AG04450 (cell line): ENCODE results near the gene C10orf90. TPM values are rescaled to one million over a fixed set of nuclear protein-coding genes. Genes with fewer than 3 reads are reported as not detected.

ENCODE experiments used
- CTCF ChIA-PET: fragments of 300-600, 350-600 bp; formaldehyde crosslinking; extraction: SDS; loops from one replicate; lab custom pipeline; 2022; ENCODE audit warnings: antibody characterized with exemption, inconsistent platforms; lab: Charles Lee
- POLR2A ChIA-PET: fragments of 350-600 bp; formaldehyde crosslinking; extraction: SDS; loops from one replicate; lab custom pipeline; 2021; ENCODE audit warnings: antibody characterized with exemption, inconsistent platforms; lab: Yijun Ruan, JAX
- DNase-seq: peaks from one replicate; pipeline ENCODE4 v3.0.0-alpha.2; 2011; ENCODE audit warnings: low read depth, low spot score
- H3K27ac ChIP-seq: one replicate; pipeline ENCODE4 v1.5.1; 2012; ENCODE audit warnings: low read depth, low read length, control low read depth
- H3K27me3 ChIP-seq: one replicate; pipeline ENCODE4 v1.6.0; 2012; ENCODE audit warnings: low read length; ENCODE audit not compliant: control insufficient read depth, insufficient read depth
- H3K4me3 ChIP-seq: 2 replicates; pipeline ENCODE4 v1.5.1; 2011; ENCODE audit warnings: mild to moderate bottlenecking, low read depth, low read length, control low read depth
- H3K9me3 ChIP-seq: 2 replicates; pipeline ENCODE4 v1.5.1; 2012; ENCODE audit warnings: low read length; ENCODE audit not compliant: control insufficient read depth, insufficient read depth
- polyA plus RNA-seq: library from polyadenylated mRNA; depleted of rRNA; stranded (reverse); fragments of >200 nt; gene quantifications from 2 replicates; pipeline ENCODE4 v1.2.3, GENCODE V29; 2011
- TF ChIP-seq, protein P1 (sequence below): IDR thresholded peaks from 2 replicates; pipeline ENCODE4 v1.5.1; 2011; ENCODE audit warnings: low read depth, low read length, control low read depth, inconsistent platforms

Gene C10orf90
- polyA plus RNA-seq, 1 experiment = 0.10 TPM

DNA sequence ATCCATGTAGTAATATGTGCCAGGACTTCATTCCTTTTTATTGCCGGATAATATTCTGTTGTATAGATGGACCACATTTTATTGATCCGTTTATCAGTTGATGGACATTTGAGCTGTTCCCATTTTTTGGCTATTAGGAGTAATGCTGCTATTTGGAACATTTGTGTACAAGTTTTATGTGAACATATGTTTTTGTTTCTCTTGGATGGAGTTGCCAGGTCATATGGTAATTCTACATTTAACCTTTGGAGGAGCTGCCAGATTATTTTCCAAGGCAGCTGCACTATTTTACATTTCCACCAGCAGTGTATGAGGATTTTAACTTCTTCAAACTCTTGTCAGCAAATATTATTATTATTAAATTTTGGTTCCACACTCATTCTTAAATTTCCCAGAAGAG is 59.2 kb downstream of the C10orf90 start:
- Histone ChIP-seq H3K27ac (no peak overlapping the region), H3K4me3 (no peak overlapping the region), H3K27me3 (peaks cover 3% of the 10 kb centered on the region), H3K9me3 (no peaks in the 10 kb centered on the region)
- POLR2A ChIA-PET = no interaction called here
- no peak for DNase-seq
- TF ChIP-seq, protein P1, sequence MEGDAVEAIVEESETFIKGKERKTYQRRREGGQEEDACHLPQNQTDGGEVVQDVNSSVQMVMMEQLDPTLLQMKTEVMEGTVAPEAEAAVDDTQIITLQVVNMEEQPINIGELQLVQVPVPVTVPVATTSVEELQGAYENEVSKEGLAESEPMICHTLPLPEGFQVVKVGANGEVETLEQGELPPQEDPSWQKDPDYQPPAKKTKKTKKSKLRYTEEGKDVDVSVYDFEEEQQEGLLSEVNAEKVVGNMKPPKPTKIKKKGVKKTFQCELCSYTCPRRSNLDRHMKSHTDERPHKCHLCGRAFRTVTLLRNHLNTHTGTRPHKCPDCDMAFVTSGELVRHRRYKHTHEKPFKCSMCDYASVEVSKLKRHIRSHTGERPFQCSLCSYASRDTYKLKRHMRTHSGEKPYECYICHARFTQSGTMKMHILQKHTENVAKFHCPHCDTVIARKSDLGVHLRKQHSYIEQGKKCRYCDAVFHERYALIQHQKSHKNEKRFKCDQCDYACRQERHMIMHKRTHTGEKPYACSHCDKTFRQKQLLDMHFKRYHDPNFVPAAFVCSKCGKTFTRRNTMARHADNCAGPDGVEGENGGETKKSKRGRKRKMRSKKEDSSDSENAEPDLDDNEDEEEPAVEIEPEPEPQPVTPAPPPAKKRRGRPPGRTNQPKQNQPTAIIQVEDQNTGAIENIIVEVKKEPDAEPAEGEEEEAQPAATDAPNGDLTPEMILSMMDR = no peak
- CTCF ChIA-PET = no interaction called here

DNA sequence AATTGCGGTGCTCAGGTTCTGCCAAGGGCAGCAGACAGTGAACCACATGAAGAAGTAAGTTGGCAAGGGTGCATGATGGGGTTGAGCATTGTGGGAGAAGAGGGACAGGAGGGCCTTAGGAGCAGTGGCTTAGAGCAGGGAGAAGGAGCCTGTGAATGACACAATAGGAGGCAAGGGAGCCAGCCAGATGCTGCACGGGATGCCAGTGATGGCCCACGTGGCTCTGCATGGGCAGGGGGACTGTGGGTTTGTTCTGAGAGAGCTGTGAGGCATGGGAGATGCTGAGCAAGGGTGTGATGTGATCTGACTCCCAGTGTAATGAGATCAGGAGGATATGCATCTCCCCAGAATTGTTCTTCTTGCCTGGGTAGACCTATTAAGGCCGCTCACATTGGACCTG is 60.9 kb downstream of the C10orf90 start:
- ChIA-PET CTCF (no interaction called here), POLR2A (no interaction called here)
- no peak overlapping the region for H3K27ac ChIP-seq
- H3K4me3 ChIP-seq = no peak overlapping the region
- TF ChIP-seq, protein P1 = no peak
- no peaks in the 10 kb centered on the region for H3K9me3 ChIP-seq
- no peak for DNase-seq
- H3K27me3 ChIP-seq = no peaks in the 10 kb centered on the region

DNA sequence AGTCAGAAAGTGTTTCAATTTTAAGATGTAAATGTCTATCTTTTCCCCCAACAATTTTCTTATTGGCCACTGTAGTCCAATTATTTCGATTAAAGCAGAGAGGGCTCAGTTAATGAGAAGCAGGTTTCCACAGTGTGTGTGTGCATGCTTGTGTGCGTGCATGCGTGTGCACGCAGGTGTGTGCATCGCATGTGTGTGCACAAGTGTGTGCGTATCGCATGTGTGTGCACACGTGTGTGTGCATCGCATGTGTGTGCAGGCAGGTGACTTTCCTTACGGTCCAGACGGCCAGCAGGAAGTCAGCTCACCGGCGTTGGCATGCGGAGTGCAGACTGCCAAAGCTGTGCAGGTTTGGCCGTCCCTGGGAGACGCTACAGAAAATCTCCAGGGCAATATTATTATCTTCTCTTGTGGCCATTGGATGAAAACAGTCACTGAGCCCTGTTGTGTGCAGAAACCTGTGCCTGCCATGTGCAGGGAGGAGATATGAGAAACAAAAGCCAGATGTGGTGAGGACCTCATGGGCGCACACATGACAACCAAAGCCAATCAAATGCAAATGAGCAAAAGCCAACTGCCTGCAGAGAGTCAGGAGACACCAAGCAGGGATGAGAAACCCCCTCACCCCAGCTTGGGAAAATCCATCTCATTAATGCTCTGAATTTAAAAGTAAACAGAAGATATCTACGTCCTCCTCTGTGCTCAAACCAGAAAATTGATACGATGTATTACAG is 70.4 kb downstream of the C10orf90 start:
- ChIA-PET CTCF (interaction anchor here (0.6 to 2.9 kb wide), 3 partner anchors 8 to 666 kb away, joined by 3 to 22 read pairs (median 3); no protein-coding TSS in a partner anchor), POLR2A (no interaction called here)
- Histone ChIP-seq H3K4me3 (no peak overlapping the region), H3K27ac (no peak overlapping the region), H3K9me3 (no peaks in the 10 kb centered on the region), H3K27me3 (no peaks in the 10 kb centered on the region)
- TF ChIP-seq, protein P1 = no peak
- no peak for DNase-seq

DNA sequence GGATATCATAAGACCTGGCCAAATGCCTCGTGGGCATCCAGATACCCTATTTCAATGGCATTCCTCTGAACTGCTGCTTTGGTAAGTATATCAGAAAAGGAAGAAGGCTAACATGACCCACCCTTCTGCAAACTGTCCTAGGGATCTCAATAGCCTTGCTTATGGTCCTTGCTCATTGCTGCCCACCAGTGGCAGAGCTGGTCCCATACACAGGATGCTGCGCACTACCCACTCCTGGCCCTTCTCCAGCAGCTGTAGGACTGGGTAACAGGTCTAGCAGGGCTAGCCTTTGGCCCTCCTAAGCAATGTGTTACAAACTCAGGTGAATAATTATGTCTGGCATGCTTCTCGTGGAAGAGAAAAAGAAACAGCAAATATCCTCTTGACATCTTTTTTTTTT is 72.5 kb downstream of the C10orf90 start:
- H3K27me3 ChIP-seq = no peaks in the 10 kb centered on the region
- no peak for DNase-seq
- no peaks in the 10 kb centered on the region for H3K9me3 ChIP-seq
- H3K27ac ChIP-seq = no peak overlapping the region
- POLR2A ChIA-PET = interaction anchor here (0.6 kb wide), 1 partner anchor 314 kb away, joined by 4 read pairs; no protein-coding TSS in a partner anchor
- TF ChIP-seq, protein P1 = peak; percentile 66
- CTCF ChIA-PET = interaction anchor here (0.9 to 2.9 kb wide), 3 partner anchors 662 to 730 kb away, joined by 3 to 22 read pairs (median 4); no protein-coding TSS in a partner anchor
- H3K4me3 ChIP-seq = no peak overlapping the region

DNA sequence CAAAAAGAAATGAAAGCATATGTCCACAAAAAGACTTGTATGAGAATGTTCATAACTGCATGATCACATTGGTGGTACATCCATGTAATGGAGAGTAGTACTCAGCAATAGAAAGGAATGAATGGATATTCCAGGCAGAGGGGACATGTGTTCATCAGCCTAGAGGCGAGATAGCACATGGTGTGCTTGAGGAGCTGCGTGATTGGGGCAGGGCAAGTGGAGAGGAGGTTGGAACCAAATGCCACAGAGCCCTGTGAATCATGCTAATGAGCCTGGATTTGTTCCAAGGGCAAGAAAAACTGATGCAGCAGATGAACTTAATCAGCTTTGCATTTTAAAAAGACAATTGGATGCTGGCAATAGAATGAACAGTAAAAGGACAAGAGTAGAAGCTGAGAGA is 73.3 kb downstream of the C10orf90 start:
- TF ChIP-seq, protein P1 = no peak
- no peak overlapping the region for H3K27ac ChIP-seq
- no peak for DNase-seq
- no peaks in the 10 kb centered on the region for H3K9me3 ChIP-seq
- no peaks in the 10 kb centered on the region for H3K27me3 ChIP-seq
- ChIA-PET CTCF (interaction anchor here (0.9 to 2.9 kb wide), 2 partner anchors 663 to 729 kb away, joined by 4 to 22 read pairs; no protein-coding TSS in a partner anchor), POLR2A (no interaction called here)
- no peak overlapping the region for H3K4me3 ChIP-seq
